Heart left ventricle (tissue), 13 donors: Measurements from ENCODE around the gene PSMD3.

Experiments
- POLR2A ChIP-seq, 2 donors: fragments of 450-650 bp; IDR thresholded peaks; one replicate each; pipeline ENCODE4 v1.6.1; 2017; ENCODE audit warnings: antibody characterized with exemption in 2 of 2, mild to moderate bottlenecking in 2 of 2, moderate library complexity in 2 of 2
- TF ChIP-seq, protein P1 (sequence below), 12 donors: fragments of 200-600 bp; sonication (generic) in 4 of 12; IDR thresholded peaks; one replicate each; pipeline versions ENCODE4 v1.5.0 to v1.8.0; 2018 to 2022; ENCODE audit warnings: antibody characterized with exemption in 12 of 12, mild to moderate bottlenecking in 5 of 12
- donor health status: ischemic (EF 13 %, LVEDD 7.1; RV severe dilation, severe dysfunction).
- donor health status: DM: no; HTN: yes; CAD: no.
- donor health status: DM: no; HTN: no; CAD: no.
- donor health status: ischemic (EF 25% LVEDD 6.9; RV normal size, moderate dysfunction).
- donor health status: ischemic (EF 25% LVEDD 5.7; RV mildly dilated, moderate dysfunction).
- donor health status: ischemic (EF 35%, LVEDD 5.7; RV mildly dilated, moderate dysfunction).
- donor health status: nonischemic (EF 11% LVEDD 7.7; RV severe dilation, severe dysfunction).
- donor health status: DM: yes; HTN: yes; CAD: no.
- donor health status: PGD.
- donor health status: ischemic (EF 29% LVEDD 5.4; RV normal size, mild dysfunction).
- donor health status: nonischemic (EF 23%, LVEDD 6.1; RV moderate dilation, normal function).

DNA sequence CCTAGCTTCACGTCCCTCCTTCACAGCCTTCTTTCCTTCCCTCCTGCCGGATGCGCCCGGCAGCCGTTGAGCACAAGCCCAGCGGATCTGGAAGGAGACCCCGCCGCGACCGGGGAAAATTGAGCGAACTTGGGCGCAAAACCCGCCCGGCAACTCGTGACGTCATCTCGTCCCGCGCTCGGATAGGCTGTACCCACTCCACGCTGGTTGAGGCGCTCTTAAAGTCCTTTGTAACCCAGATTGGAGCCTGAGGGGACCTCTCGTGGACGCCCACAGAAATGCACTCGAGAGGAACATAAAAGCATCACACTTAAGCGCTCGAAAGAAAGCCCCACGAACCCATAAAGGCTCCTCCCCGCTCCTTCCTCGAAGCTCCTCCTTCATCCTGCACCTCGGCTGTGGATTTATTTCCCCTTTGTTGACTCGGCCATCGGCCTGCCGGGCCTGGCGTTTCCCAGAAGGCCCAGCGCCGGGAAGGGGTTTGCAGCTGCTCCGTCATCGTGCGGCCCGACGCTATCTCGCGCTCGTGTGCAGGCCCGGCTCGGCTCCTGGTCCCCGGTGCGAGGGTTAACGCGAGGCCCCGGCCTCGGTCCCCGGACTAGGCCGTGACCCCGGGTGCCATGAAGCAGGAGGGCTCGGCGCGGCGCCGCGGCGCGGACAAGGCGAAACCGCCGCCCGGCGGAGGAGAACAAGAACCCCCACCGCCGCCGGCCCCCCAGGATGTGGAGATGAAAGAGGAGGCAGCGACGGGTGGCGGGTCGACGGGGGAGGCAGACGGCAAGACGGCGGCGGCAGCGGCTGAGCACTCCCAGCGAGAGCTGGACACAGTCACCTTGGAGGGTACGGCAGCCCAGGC, at the start of gene PSMD3:
- TF ChIP-seq, protein P1, sequence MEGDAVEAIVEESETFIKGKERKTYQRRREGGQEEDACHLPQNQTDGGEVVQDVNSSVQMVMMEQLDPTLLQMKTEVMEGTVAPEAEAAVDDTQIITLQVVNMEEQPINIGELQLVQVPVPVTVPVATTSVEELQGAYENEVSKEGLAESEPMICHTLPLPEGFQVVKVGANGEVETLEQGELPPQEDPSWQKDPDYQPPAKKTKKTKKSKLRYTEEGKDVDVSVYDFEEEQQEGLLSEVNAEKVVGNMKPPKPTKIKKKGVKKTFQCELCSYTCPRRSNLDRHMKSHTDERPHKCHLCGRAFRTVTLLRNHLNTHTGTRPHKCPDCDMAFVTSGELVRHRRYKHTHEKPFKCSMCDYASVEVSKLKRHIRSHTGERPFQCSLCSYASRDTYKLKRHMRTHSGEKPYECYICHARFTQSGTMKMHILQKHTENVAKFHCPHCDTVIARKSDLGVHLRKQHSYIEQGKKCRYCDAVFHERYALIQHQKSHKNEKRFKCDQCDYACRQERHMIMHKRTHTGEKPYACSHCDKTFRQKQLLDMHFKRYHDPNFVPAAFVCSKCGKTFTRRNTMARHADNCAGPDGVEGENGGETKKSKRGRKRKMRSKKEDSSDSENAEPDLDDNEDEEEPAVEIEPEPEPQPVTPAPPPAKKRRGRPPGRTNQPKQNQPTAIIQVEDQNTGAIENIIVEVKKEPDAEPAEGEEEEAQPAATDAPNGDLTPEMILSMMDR (IDR thresholded peaks at IDR 0.05): peak; percentile 66 to 94 (median 80)
- peak; percentile 15 to 86 for TF ChIP-seq POLR2A (IDR thresholded peaks at IDR 0.05)
